SK-N-SH treated with all-trans-retinoic acid at 6 μM for 48 hours (cell line): ENCODE measurements around the gene ITGB7.

Experiments
- ATAC-seq: fragments of 200-7000 bp; cut with Tn5 transposase; 3 replicates; pipeline ENCODE4 v1.9.1; 2020; ENCODE audit warnings: mild to moderate bottlenecking, moderate library complexity
- ARNTL ChIP-seq: fragments of 450-650 bp; formaldehyde crosslinking; IDR thresholded peaks from 2 replicates; pipeline ENCODE4 v1.5.0; 2020; ENCODE audit warnings: low read depth, mild to moderate bottlenecking, moderate library complexity, borderline replicate concordance
- CREB5 ChIP-seq: fragments of 250-450 bp; sonication (Bioruptor Pico); IDR thresholded peaks from 2 replicates; pipeline ENCODE4 v1.5.1; 2020; ENCODE audit warnings: low read depth, mild to moderate bottlenecking, moderate library complexity
- CSRNP3 ChIP-seq: fragments of 250-450 bp; sonication (Bioruptor Pico); IDR thresholded peaks from 2 replicates; pipeline ENCODE4 v1.5.1; 2021; ENCODE audit warnings: mild to moderate bottlenecking, moderate library complexity
- ESRRG ChIP-seq: fragments of 250-450 bp; sonication (Bioruptor Pico); IDR thresholded peaks from 2 replicates; pipeline ENCODE4 v1.6.1; 2021; ENCODE audit warnings: mild to moderate bottlenecking
- GLIS3 ChIP-seq: fragments of 250-450 bp; sonication (Bioruptor Pico); IDR thresholded peaks from 2 replicates; pipeline ENCODE4 v1.5.0; 2020; ENCODE audit warnings: mild to moderate bottlenecking, moderate library complexity
- ISL1 ChIP-seq: fragments of 250-450 bp; sonication (Bioruptor Pico); IDR thresholded peaks from 2 replicates; pipeline ENCODE4 v2.1.2; 2022; ENCODE audit warnings: mild to moderate bottlenecking, moderate library complexity
- OSR1 ChIP-seq: fragments of 250-450 bp; sonication (Bioruptor Pico); IDR thresholded peaks from 2 replicates; pipeline ENCODE4 v1.8.0; 2022; ENCODE audit warnings: moderate library complexity, mild to moderate bottlenecking, inconsistent platforms
- PATZ1 ChIP-seq: fragments of 250-450 bp; sonication (Bioruptor Pico); IDR thresholded peaks from 2 replicates; pipeline ENCODE4 v1.8.0; 2020; ENCODE audit warnings: mild to moderate bottlenecking, moderate library complexity, borderline replicate concordance
- POU6F1 ChIP-seq: fragments of 250-450 bp; sonication (Bioruptor Pico); IDR thresholded peaks from 2 replicates; pipeline ENCODE4 v1.8.0; 2021; ENCODE audit warnings: low read depth, mild to moderate bottlenecking, moderate library complexity, borderline replicate concordance
- PPARA ChIP-seq: fragments of 250-450 bp; sonication (Bioruptor Pico); IDR thresholded peaks from 2 replicates; pipeline ENCODE4 v1.5.0; 2020; ENCODE audit warnings: mild to moderate bottlenecking, borderline replicate concordance
- RARB ChIP-seq: fragments of 250-450 bp; sonication (Bioruptor Pico); IDR thresholded peaks from 2 replicates; pipeline ENCODE4 v1.8.0; 2021; ENCODE audit warnings: mild to moderate bottlenecking, moderate library complexity
- SNAI2 ChIP-seq: fragments of 250-450 bp; sonication (Bioruptor Pico); IDR thresholded peaks from 2 replicates; pipeline ENCODE4 v1.5.0; 2020; ENCODE audit warnings: mild to moderate bottlenecking, moderate library complexity
- TCF4 ChIP-seq: fragments of 250-450 bp; sonication (Bioruptor Pico); IDR thresholded peaks from 2 replicates; pipeline ENCODE4 v1.8.0; 2021; ENCODE audit warnings: mild to moderate bottlenecking, moderate library complexity, borderline replicate concordance
- TOX ChIP-seq: fragments of 250-450 bp; sonication (Bioruptor Pico); IDR thresholded peaks from 2 replicates; pipeline ENCODE4 v1.8.0; 2021; ENCODE audit warnings: mild to moderate bottlenecking, moderate library complexity, borderline replicate concordance
- TSHZ2 ChIP-seq: fragments of 250-450 bp; sonication (Bioruptor Pico); IDR thresholded peaks from 2 replicates; pipeline ENCODE4 v1.5.0; 2020; ENCODE audit warnings: mild to moderate bottlenecking, moderate library complexity
- ZC3H10 ChIP-seq: fragments of 250-450 bp; sonication (Bioruptor Pico); IDR thresholded peaks from 2 replicates; pipeline ENCODE4 v1.5.1; 2021; ENCODE audit warnings: mild to moderate bottlenecking, moderate library complexity
- ZFP3 ChIP-seq: fragments of 250-450 bp; sonication (Bioruptor Pico); IDR thresholded peaks from 2 replicates; pipeline ENCODE4 v1.5.0; 2020; ENCODE audit warnings: mild to moderate bottlenecking, moderate library complexity
- ZFP30 ChIP-seq: fragments of 450-650 bp; formaldehyde crosslinking; IDR thresholded peaks from 2 replicates; pipeline ENCODE4 v1.5.0; 2022; ENCODE audit warnings: mild to moderate bottlenecking, moderate library complexity
- ZNF565 ChIP-seq: fragments of 450-650 bp; formaldehyde crosslinking; conservative IDR thresholded peaks from 2 replicates; pipeline ENCODE4 v1.5.0; 2020; ENCODE audit warnings: low read depth, mild to moderate bottlenecking, moderate library complexity
- ZNF70 ChIP-seq: fragments of 450-650 bp; formaldehyde crosslinking; IDR thresholded peaks from 2 replicates; pipeline ENCODE4 v1.5.0; 2020; ENCODE audit warnings: mild to moderate bottlenecking, moderate library complexity
- ZNF8 ChIP-seq: fragments of 450-650 bp; formaldehyde crosslinking; IDR thresholded peaks from 2 replicates; pipeline ENCODE4 v1.5.0; 2020; ENCODE audit warnings: mild to moderate bottlenecking, moderate library complexity

The ITGB7 gene

GRCh38 chr12:53199700-53200099 lies 7.4 kb downstream of the ITGB7 start:
- TF ChIP-seq ARNTL (CRISPR knock-in tag) (no peak), ZC3H10 (CRISPR knock-in tag) (no peak), PATZ1 (no peak), CSRNP3 (CRISPR knock-in tag) (no peak), TCF4 (CRISPR knock-in tag) (no peak), ZFP3 (CRISPR knock-in tag) (no peak), GLIS3 (CRISPR knock-in tag) (no peak), OSR1 (CRISPR knock-in tag) (no peak)
- no peak for ATAC-seq

GRCh38 chr12:53198486-53199110 lies 8.5 kb downstream of the ITGB7 start:
- no peak for ATAC-seq
- TF ChIP-seq TOX (CRISPR knock-in tag) (no peak), ZC3H10 (CRISPR knock-in tag) (no peak), CREB5 (CRISPR knock-in tag) (no peak), ZNF565 (CRISPR knock-in tag) (no peak), ESRRG (no peak), CSRNP3 (CRISPR knock-in tag) (no peak), ISL1 (CRISPR knock-in tag) (no peak), ZFP3 (CRISPR knock-in tag) (no peak), TSHZ2 (CRISPR knock-in tag) (no peak), ZFP30 (CRISPR knock-in tag) (no peak)

GRCh38 chr12:53197011-53197640 lies 9.9 kb downstream of the ITGB7 start:
- ATAC-seq = no peak; the same call in 1 of the 3 replicates
- TF ChIP-seq ZNF70 = no peak

- no peak for ATAC-seq
- TF ChIP-seq GLIS3 (CRISPR knock-in tag) (no peak), OSR1 (CRISPR knock-in tag) (no peak), ZNF70 (no peak), ZNF8 (CRISPR knock-in tag) (no peak), ISL1 (CRISPR knock-in tag) (no peak), RARB (CRISPR knock-in tag) (no peak), ZNF565 (CRISPR knock-in tag) (no peak), SNAI2 (CRISPR knock-in tag) (no peak), TSHZ2 (CRISPR knock-in tag) (no peak), TOX (CRISPR knock-in tag) (no peak), POU6F1 (no peak), ZC3H10 (CRISPR knock-in tag) (no peak), PPARA (CRISPR knock-in tag) (no peak)
These were observed 10.6 kb downstream of the ITGB7 start for GRCh38 chr12:53196486-53196885.
